Liver (tissue), 9 donors: Measurements from ENCODE around the gene ATP6V1G2. TPM values are rescaled to one million over a fixed set of nuclear protein-coding genes. Genes with fewer than 3 reads are reported as not detected.
A peak's percentile ranks its signal among the peaks of the same experiment; 100 is the strongest.
"Not testable (repeated sequence)": the region's sequence is repeated elsewhere in the genome, so short reads cannot be mapped to it uniquely, and the experiment has no call there.

Source experiments
- DNase-seq: peaks from one replicate; pipeline ENCODE4 v3.0.0-alpha.2; 2017; ENCODE audit warnings: low spot score
- H3K27ac ChIP-seq, 2 donors: one replicate each; pipeline ENCODE4 v1.7.0; 2013; ENCODE audit warnings: inconsistent platforms in 2 of 2, low read length in 2 of 2, control low read depth in 1 of 2, low read depth in 1 of 2, mild to moderate bottlenecking in 1 of 2
- H3K27me3 ChIP-seq, 4 donors: one replicate each; pipeline versions ENCODE4 v1.6.1 to v1.7.0; 2013; ENCODE audit warnings: low read length in 3 of 4, inconsistent platforms in 1 of 4, mild to moderate bottlenecking in 1 of 4, moderate library complexity in 1 of 4; ENCODE audit not compliant: control insufficient read depth in 4 of 4, insufficient read depth in 4 of 4
- H3K36me3 ChIP-seq, 4 donors: one replicate each; pipeline versions ENCODE4 v1.6.1 to v1.7.0; 2013; ENCODE audit warnings: low read length in 3 of 4, mild to moderate bottlenecking in 3 of 4, low read depth in 1 of 4, moderate library complexity in 1 of 4; ENCODE audit not compliant: control insufficient read depth in 4 of 4, insufficient read depth in 3 of 4
- H3K4me1 ChIP-seq, 4 donors: one replicate each; pipeline versions ENCODE4 v1.6.1 to v1.7.0; 2013; ENCODE audit warnings: low read length in 3 of 4, mild to moderate bottlenecking in 3 of 4, moderate library complexity in 1 of 4; ENCODE audit not compliant: control insufficient read depth in 4 of 4, insufficient read depth in 4 of 4
- H3K4me3 ChIP-seq, 3 donors: one replicate each; pipeline versions ENCODE4 v1.6.1 to v1.7.0; 2013; ENCODE audit warnings: low read length in 3 of 3, control low read depth in 1 of 3, low read depth in 1 of 3, mild to moderate bottlenecking in 1 of 3
- H3K9ac ChIP-seq, 2 donors: one replicate each; pipeline ENCODE4 v1.7.0; 2013; ENCODE audit warnings: low read length in 2 of 2, mild to moderate bottlenecking in 2 of 2, moderate library complexity in 2 of 2, control low read depth in 1 of 2, low read depth in 1 of 2
- H3K9me3 ChIP-seq, 4 donors: one replicate each; pipeline versions ENCODE4 v1.6.1 to v1.7.0; 2013; ENCODE audit warnings: low read length in 3 of 4; ENCODE audit not compliant: control insufficient read depth in 4 of 4
- CTCF ChIP-seq: fragments of 150-350 bp; IDR thresholded peaks from 2 replicates; pipeline ENCODE4 v1.5.1; 2017; ENCODE audit warnings: improper control_type of control experiment, low read depth, low read length; ENCODE audit not compliant: missing input control
- EGR1 ChIP-seq, 2 donors: IDR thresholded peaks; 2 replicates each; pipeline ENCODE4 v1.6.1; 2016 to 2018; ENCODE audit warnings: antibody characterized with exemption in 2 of 2, low read depth in 2 of 2
- FOXA1 ChIP-seq: IDR thresholded peaks from 2 replicates; pipeline ENCODE4 v1.6.1; 2016; ENCODE audit warnings: antibody characterized with exemption
- FOXA2 ChIP-seq: IDR thresholded peaks from 2 replicates; pipeline ENCODE4 v1.6.1; 2016; ENCODE audit warnings: antibody characterized with exemption
- GABPA ChIP-seq, 2 donors: IDR thresholded peaks in 1 of 2; conservative IDR thresholded peaks in 1 of 2; 2 replicates each; pipeline ENCODE4 v1.6.1; 2016; ENCODE audit warnings: antibody characterized with exemption in 2 of 2, mild to moderate bottlenecking in 1 of 2, moderate library complexity in 1 of 2
- NR2F2 ChIP-seq: IDR thresholded peaks from 2 replicates; pipeline ENCODE4 v1.6.1; 2016; ENCODE audit warnings: antibody characterized with exemption
- RXRA ChIP-seq, 2 donors: IDR thresholded peaks; 2 replicates each; pipeline ENCODE4 v1.6.1; 2017 to 2018; ENCODE audit warnings: antibody characterized with exemption in 2 of 2, mild to moderate bottlenecking in 1 of 2
- SP1 ChIP-seq: IDR thresholded peaks from 2 replicates; pipeline ENCODE4 v1.6.1; 2018; ENCODE audit warnings: antibody characterized with exemption, mild to moderate bottlenecking
- TAF1 ChIP-seq: conservative IDR thresholded peaks from 2 replicates; pipeline ENCODE4 v1.6.1; 2016; ENCODE audit warnings: antibody characterized with exemption, mild to moderate bottlenecking
- YY1 ChIP-seq: IDR thresholded peaks from 2 replicates; pipeline ENCODE4 v1.6.1; 2016; ENCODE audit warnings: antibody characterized with exemption, mild to moderate bottlenecking
- WGBS: extraction: QIAGEN DNeasy Blood & Tissue Kit; methylation state at CpG from one replicate; pipeline ENCODE4 v1.1.7; 2013; 5-methylcytosine and 5-hydroxymethylcytosine counted together
- polyA plus RNA-seq, 2 donors: library from polyadenylated mRNA; stranded (reverse) in 1 of 2; unstranded in 1 of 2; fragments of 200-250 nt in 1 of 2; fragments of >200 nt in 1 of 2; fragmentation: Nextera tagmentation in 1 of 2; extraction: Ambion mirVana in 1 of 2; gene quantifications; one replicate each; pipeline versions ENCODE4 v1.2.1 to v1.2.3, GENCODE V29; 2013 to 2015
- total RNA-seq, 2 donors: library from RNA; depleted of rRNA; stranded (reverse); fragments of >200 nt; gene quantifications; one replicate each; pipeline ENCODE4 v1.2.3, GENCODE V29; 2014
- TF ChIP-seq, protein P1 (sequence below): IDR thresholded peaks from 2 replicates; pipeline ENCODE4 v1.6.1; 2016; ENCODE audit warnings: antibody characterized with exemption
- TF ChIP-seq, protein P2 (sequence below): IDR thresholded peaks from 2 replicates; pipeline ENCODE4 v1.6.1; 2016; ENCODE audit warnings: antibody characterized with exemption
- TF ChIP-seq, protein P3 (sequence below): IDR thresholded peaks from 2 replicates; pipeline ENCODE4 v1.6.1; 2016; ENCODE audit warnings: antibody characterized with exemption, mild to moderate bottlenecking
- donor health status: healthy.
- donor health status: healthy.
- donor health status: healthy.
- donor health status: healthy.
- donor health status: healthy.

Gene ATP6V1G2
- total and polyA plus RNA-seq, 4 donors = 0.14 to 0.36 (median 0.26) TPM

DNA sequence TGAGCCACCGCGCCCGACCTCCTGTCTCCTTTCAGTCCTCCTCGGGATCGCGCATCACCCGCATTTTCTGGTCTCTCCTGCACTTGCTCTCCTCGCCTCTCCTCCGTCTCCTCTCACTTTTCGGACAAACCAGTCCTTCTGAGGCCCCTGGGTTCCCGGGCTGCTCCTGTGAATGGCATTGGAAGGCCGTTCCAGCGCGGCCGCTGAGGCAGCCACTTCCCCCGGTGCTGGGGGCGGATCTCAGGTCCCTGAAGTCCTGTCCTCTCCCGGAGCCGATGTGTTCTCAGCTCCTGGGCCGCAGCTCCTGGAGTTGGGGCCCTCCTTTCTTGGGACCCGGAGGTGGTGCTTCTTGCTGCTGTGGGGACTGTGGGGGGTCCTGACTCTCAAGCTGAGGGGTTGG lies 47.7 kb downstream of the ATP6V1G2 start:
- TF ChIP-seq, protein P1, sequence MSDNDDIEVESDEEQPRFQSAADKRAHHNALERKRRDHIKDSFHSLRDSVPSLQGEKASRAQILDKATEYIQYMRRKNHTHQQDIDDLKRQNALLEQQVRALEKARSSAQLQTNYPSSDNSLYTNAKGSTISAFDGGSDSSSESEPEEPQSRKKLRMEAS = no peak
- TF ChIP-seq RXRA (IDR thresholded peaks at IDR 0.05) = no peak
- no peak for TF ChIP-seq TAF1
- TF ChIP-seq, protein P2, sequence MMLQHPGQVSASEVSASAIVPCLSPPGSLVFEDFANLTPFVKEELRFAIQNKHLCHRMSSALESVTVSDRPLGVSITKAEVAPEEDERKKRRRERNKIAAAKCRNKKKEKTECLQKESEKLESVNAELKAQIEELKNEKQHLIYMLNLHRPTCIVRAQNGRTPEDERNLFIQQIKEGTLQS = no peak
- no peak overlapping the region for H3K9ac ChIP-seq
- 14% methylated on average over 21 of the region's 21 CpGs for WGBS
- peaks cover 4 to 21% (median 7%) of the 10 kb centered on the region in 4 donors for H3K4me1 ChIP-seq
- no peak overlapping the region for H3K4me3 ChIP-seq
- H3K9me3 ChIP-seq = no peaks in the 10 kb centered on the region
- no peak overlapping the region for H3K27ac ChIP-seq
- no peak for DNase-seq
- H3K36me3 ChIP-seq = no peaks in the 10 kb centered on the region
- H3K27me3 ChIP-seq = no peaks in the 10 kb centered on the region

GRCh38 chr6:31497531-31498476 lies 48.6 kb downstream of the ATP6V1G2 start, which contains the start of gene MICB:
MICB (plus strand) TSS chr6:31498145; CDS start chr6:31498194, 49 bp downstream.
- 3% methylated on average over 64 of the region's 64 CpGs for WGBS
- DNase-seq = peak; percentile 71
- H3K27me3 ChIP-seq = no peaks in the 10 kb centered on the region
- no peak within 1 kb of the TSS for H3K9ac ChIP-seq
- no peaks in the 10 kb centered on the region for H3K36me3 ChIP-seq
- TF ChIP-seq, protein P1 = peak; percentile 14
- peak; percentile 13 for TF ChIP-seq SP1
- TF ChIP-seq GABPA (IDR thresholded peaks at IDR 0.05 in 1 of 2, conservative IDR thresholded peaks at IDR 0.05 in 1 of 2) = no peak
- H3K9me3 ChIP-seq = no peaks in the 10 kb centered on the region
- peak within 1 kb of the TSS; percentile 51 to 62 (median 53) for H3K4me3 ChIP-seq
- peak within 1 kb of the TSS; percentile 42 to 63 for H3K27ac ChIP-seq
- peaks cover 4 to 21% (median 7%) of the 10 kb centered on the region in 4 donors for H3K4me1 ChIP-seq

GRCh38 chr6:31496826-31497225 lies 49.6 kb downstream of the ATP6V1G2 start:
- not testable (repeated sequence) for H3K9ac ChIP-seq, H3K36me3 ChIP-seq, DNase-seq, H3K27me3 ChIP-seq, H3K4me3 ChIP-seq, H3K27ac ChIP-seq, H3K9me3 ChIP-seq
- peaks cover 4 to 21% (median 7%) of the 10 kb centered on the region in 4 donors for H3K4me1 ChIP-seq
- 54% methylated on average over 4 of the region's 4 CpGs for WGBS

DNA sequence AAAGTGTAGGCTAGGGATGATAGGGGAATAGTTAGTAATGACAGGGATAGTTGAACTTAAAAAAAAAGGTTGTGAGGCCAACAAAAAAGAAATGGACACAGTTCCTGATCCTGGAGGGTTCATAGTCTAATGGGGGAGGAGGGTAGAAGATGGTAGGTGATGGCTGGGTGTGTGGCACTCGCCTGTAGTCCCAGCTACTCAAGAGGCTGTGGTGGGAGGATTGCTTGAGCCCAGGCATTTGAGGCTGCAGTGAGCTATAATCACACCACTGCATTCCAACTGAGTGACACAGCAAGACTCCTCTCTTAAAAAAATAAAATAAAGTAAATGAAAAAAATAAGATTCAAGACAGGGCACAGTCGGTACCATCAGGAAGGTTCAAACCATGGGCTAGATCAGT lies 50.8 kb downstream of the ATP6V1G2 start:
- H3K9me3 ChIP-seq = no peaks in the 10 kb centered on the region
- H3K27ac ChIP-seq = no peak overlapping the region
- no peak overlapping the region for H3K4me3 ChIP-seq
- WGBS = 78% methylated on average over 2 of the region's 2 CpGs
- peaks cover 4 to 21% (median 7%) of the 10 kb centered on the region in 4 donors for H3K4me1 ChIP-seq
- no peaks in the 10 kb centered on the region for H3K27me3 ChIP-seq
- no peak for DNase-seq
- H3K36me3 ChIP-seq = no peaks in the 10 kb centered on the region
- H3K9ac ChIP-seq = no peak overlapping the region
- TF ChIP-seq, protein P2 = no peak
- TF ChIP-seq FOXA1 = no peak
- TF ChIP-seq YY1 = no peak
- TF ChIP-seq FOXA2 = no peak
- no peak for TF ChIP-seq TAF1
- TF ChIP-seq EGR1 (IDR thresholded peaks at IDR 0.05; ENCODE audit: low read depth in 2 of 2) = no peak
- TF ChIP-seq SP1 = no peak
- TF ChIP-seq CTCF = no peak
- TF ChIP-seq, protein P3, sequence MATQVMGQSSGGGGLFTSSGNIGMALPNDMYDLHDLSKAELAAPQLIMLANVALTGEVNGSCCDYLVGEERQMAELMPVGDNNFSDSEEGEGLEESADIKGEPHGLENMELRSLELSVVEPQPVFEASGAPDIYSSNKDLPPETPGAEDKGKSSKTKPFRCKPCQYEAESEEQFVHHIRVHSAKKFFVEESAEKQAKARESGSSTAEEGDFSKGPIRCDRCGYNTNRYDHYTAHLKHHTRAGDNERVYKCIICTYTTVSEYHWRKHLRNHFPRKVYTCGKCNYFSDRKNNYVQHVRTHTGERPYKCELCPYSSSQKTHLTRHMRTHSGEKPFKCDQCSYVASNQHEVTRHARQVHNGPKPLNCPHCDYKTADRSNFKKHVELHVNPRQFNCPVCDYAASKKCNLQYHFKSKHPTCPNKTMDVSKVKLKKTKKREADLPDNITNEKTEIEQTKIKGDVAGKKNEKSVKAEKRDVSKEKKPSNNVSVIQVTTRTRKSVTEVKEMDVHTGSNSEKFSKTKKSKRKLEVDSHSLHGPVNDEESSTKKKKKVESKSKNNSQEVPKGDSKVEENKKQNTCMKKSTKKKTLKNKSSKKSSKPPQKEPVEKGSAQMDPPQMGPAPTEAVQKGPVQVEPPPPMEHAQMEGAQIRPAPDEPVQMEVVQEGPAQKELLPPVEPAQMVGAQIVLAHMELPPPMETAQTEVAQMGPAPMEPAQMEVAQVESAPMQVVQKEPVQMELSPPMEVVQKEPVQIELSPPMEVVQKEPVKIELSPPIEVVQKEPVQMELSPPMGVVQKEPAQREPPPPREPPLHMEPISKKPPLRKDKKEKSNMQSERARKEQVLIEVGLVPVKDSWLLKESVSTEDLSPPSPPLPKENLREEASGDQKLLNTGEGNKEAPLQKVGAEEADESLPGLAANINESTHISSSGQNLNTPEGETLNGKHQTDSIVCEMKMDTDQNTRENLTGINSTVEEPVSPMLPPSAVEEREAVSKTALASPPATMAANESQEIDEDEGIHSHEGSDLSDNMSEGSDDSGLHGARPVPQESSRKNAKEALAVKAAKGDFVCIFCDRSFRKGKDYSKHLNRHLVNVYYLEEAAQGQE = no peak
- TF ChIP-seq NR2F2 = no peak
